ENCODE measurements around the gene ING1.

ING1 gene

GRCh38 chr13:110746438-110746837 lies 32.9 kb downstream of the ING1 start:
- Histone ChIP-seq H3K27ac (no peak overlapping the region), H3K4me3 (no peak overlapping the region)
- no peak for DNase-seq (ENCODE audit: low spot score)
- no peak for TF ChIP-seq CTCF (IDR thresholded peaks at IDR 0.05)

- Histone ChIP-seq H3K4me3 (no peak overlapping the region), H3K27ac (no peak overlapping the region)
- TF ChIP-seq CTCF (IDR thresholded peaks at IDR 0.05): no peak
- no peak for DNase-seq (ENCODE audit: low spot score)
These were observed 34.8 kb downstream of the ING1 start for GRCh38 chr13:110748271-110748670.

- DNase-seq (ENCODE audit: low spot score): no peak
- Histone ChIP-seq H3K4me3 (no peak overlapping the region), H3K27ac (no peak overlapping the region)
- no peak for TF ChIP-seq CTCF (IDR thresholded peaks at IDR 0.05)
These were observed 42.7 kb downstream of the ING1 start for GRCh38 chr13:110756219-110756631.

- no peak for DNase-seq (ENCODE audit: low spot score)
- no peak for TF ChIP-seq CTCF (IDR thresholded peaks at IDR 0.05)
- Histone ChIP-seq H3K4me3 (no peak overlapping the region), H3K27ac (no peak overlapping the region)
These were observed 43.8 kb downstream of the ING1 start for GRCh38 chr13:110757296-110757695.

DNA sequence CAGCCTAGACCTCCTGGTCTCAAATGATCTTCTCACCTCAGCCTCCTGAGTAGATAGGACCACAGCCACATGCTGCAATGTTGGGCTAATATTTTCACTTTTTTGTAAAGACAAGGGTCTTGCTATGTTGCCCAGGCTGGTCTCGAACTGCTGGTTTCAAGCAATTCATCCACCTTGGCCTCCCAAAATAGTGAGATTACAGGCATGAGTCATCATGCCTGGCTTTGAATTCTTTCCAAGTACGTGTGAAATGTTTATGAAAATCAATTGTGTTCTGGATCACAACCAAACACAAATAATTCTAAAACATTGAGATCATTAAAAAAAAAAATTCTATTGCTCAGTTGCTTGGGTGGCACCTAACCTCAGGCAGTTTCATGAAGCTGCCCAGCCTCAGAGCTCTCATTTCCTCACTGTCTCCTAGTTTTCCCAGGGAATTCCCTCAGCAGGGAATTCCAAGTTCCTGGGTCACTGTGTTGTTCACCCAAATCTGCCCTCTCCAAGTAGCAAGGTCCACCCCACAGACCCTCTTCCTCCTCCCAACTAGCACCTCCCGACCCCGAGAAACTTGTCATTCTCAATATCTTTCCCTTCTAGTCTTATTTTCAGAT lies 44.8 kb downstream of the ING1 start:
- TF ChIP-seq CTCF (IDR thresholded peaks at IDR 0.05): no peak
- H3K27ac ChIP-seq: no peak overlapping the region

DNA sequence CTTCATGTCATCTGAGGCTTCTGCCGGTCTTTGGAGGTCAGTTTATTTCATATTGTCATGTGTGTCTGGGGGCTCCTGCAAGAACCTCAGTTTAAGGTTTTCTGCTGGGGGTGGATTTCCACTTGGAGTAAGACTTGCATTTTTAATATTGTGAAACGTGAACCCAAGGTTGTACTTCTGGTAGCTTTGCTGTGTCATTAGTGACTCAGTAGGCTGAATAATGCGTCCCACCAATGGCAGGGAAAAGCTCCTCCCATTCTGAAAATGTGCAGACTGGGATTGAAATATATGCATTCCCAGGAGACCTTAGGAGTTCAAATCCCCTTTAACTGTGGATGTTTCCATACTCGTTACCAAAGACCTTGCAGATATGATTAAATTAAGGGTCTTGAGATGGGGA lies 46.2 kb downstream of the ING1 start:
- Histone ChIP-seq H3K27ac (no peak overlapping the region), H3K4me3 (no peak overlapping the region)
- no peak for TF ChIP-seq CTCF (IDR thresholded peaks at IDR 0.05)
- no peak for DNase-seq (ENCODE audit: low spot score)

More for the DNA sequence above, 44.8 kb downstream of the ING1 start:
- no peak for DNase-seq (ENCODE audit: low spot score)
- H3K4me3 ChIP-seq: no peak overlapping the region

- Histone ChIP-seq H3K4me3 (no peak overlapping the region), H3K27ac (no peak overlapping the region)
- DNase-seq (ENCODE audit: low spot score): no peak
- TF ChIP-seq CTCF (IDR thresholded peaks at IDR 0.05): no peak
These were observed 47.1 kb downstream of the ING1 start for GRCh38 chr13:110760611-110761010.

Measured in coronary artery (tissue), 2 donors.